Adrenal gland (tissue), 5 donors: ENCODE results near the gene SCUBE1.

Source experiments
- CTCF ChIP-seq, 6 experiments: fragments of 450-650 bp in 4 of 6; fragments of 200-600 bp in 2 of 6; sonication (generic) in 1 of 6; IDR thresholded peaks; 1 replicate in 5 of 6; 2 replicates in 1 of 6; pipeline versions ENCODE4 v1.5.1 to v1.8.0; 2016 to 2021; ENCODE audit warnings: antibody characterized with exemption in 6 of 6, mild to moderate bottlenecking in 2 of 6, moderate library complexity in 1 of 6
- POLR2A ChIP-seq, 2 donors: fragments of 450-650 bp; IDR thresholded peaks; one replicate each; pipeline ENCODE4 v1.6.1; 2017; ENCODE audit warnings: antibody characterized with exemption in 2 of 2, mild to moderate bottlenecking in 2 of 2, moderate library complexity in 1 of 2
- donor health status: DM: no; HTN: no; CAD: no.

GRCh38 chr22:43289976-43290721 is 53.0 kb downstream of the SCUBE1 start:
- TF ChIP-seq CTCF (IDR thresholded peaks at IDR 0.05) (no peak), POLR2A (IDR thresholded peaks at IDR 0.05) (no peak)
